Heart left ventricle (tissue), 16 donors: ENCODE results near the gene WFDC9. TPM values are rescaled to one million over a fixed set of nuclear protein-coding genes. Genes with fewer than 3 reads are reported as not detected.
"Not testable (repeated sequence)": the region's sequence is repeated elsewhere in the genome, so short reads cannot be mapped to it uniquely, and the experiment has no call there.

Source experiments
- ATAC-seq, 4 donors: fragments of 200-7000 bp; cut with Tn5 transposase; one replicate each; pipeline ENCODE4 v1.9.1; 2020 to 2022; ENCODE audit warnings: moderate library complexity in 4 of 4, mild to moderate bottlenecking in 3 of 4, moderate number of reproducible peaks in 1 of 4
- DNase-seq, 5 donors: peaks; one replicate each; pipeline ENCODE4 v3.0.0-alpha.2; 2020
- H3K27ac ChIP-seq, 12 donors: fragments of 200-600 bp; sonication (generic) in 4 of 12; one replicate each; pipeline versions ENCODE4 v1.5.0 to v1.8.0; 2016 to 2022; ENCODE audit warnings: mild to moderate bottlenecking in 2 of 12
- H3K27me3 ChIP-seq, 9 donors: fragments of 200-600 bp; sonication (generic) in 2 of 9; one replicate each; pipeline versions ENCODE4 v1.5.1 to v1.8.0; 2016 to 2022; ENCODE audit warnings: mild to moderate bottlenecking in 3 of 9
- H3K36me3 ChIP-seq, 9 donors: fragments of 200-600 bp; sonication (generic) in 2 of 9; one replicate each; pipeline versions ENCODE4 v1.5.0 to v1.8.0; 2018 to 2022; ENCODE audit warnings: mild to moderate bottlenecking in 2 of 9
- H3K4me1 ChIP-seq, 12 donors: fragments of 200-600 bp; sonication (generic) in 4 of 12; one replicate each; pipeline versions ENCODE4 v1.5.0 to v1.8.0; 2016 to 2022; ENCODE audit warnings: mild to moderate bottlenecking in 3 of 12
- H3K4me3 ChIP-seq, 12 donors: fragments of 200-600 bp; sonication (generic) in 4 of 12; one replicate each; pipeline versions ENCODE4 v1.5.0 to v1.8.0; 2017 to 2022; ENCODE audit warnings: mild to moderate bottlenecking in 9 of 12, moderate library complexity in 4 of 12
- H3K9me3 ChIP-seq, 12 donors: fragments of 200-600 bp; sonication (generic) in 4 of 12; one replicate each; pipeline versions ENCODE4 v1.5.0 to v1.8.0; 2016 to 2022; ENCODE audit warnings: mild to moderate bottlenecking in 1 of 12
- CTCF ChIP-seq, 12 donors: fragments of 200-600 bp; sonication (generic) in 4 of 12; IDR thresholded peaks; one replicate each; pipeline versions ENCODE4 v1.5.0 to v1.8.0; 2018 to 2022; ENCODE audit warnings: antibody characterized with exemption in 12 of 12, mild to moderate bottlenecking in 5 of 12
- POLR2A ChIP-seq, 2 donors: fragments of 450-650 bp; IDR thresholded peaks; one replicate each; pipeline ENCODE4 v1.6.1; 2017; ENCODE audit warnings: antibody characterized with exemption in 2 of 2, mild to moderate bottlenecking in 2 of 2, moderate library complexity in 2 of 2
- WGBS, 4 donors: extraction: QIAGEN DNeasy Blood & Tissue Kit in 2 of 4; methylation state at CpG; one replicate each; pipeline versions ENCODE4 v1.1.5 to v1.1.7; 2013 to 2018; 5-methylcytosine and 5-hydroxymethylcytosine counted together
- intact Hi-C, 10 donors: fragments of 100-400 bp; cut with DNase I; formaldehyde crosslinking; loops; one replicate each; pipeline versions ENCODE4 v1.11.1 to v1.14.2; 2022
- polyA plus RNA-seq, 2 donors: library from polyadenylated mRNA; stranded (reverse); fragments of 200-250 nt; gene quantifications; one replicate each; pipeline ENCODE4 v1.2.3, GENCODE V29; 2013
- total RNA-seq, 9 donors: library from RNA; depleted of rRNA in 2 of 9; stranded (reverse); fragments of >200 nt in 2 of 9; fragmentation: NEBNext Ultra II Directional in 3 of 9; extraction: Animal tissue kit (Norgen Biotek cat#: 25700) in 3 of 9; gene quantifications; one replicate each; pipeline versions ENCODE4 v1.1.0 to v1.2.4, GENCODE V29; 2016 to 2023
- donor health status: ischemic (EF 13 %, LVEDD 7.1; RV severe dilation, severe dysfunction).
- donor health status: healthy with polysubstance abuse.
- donor health status: DM: no; HTN: yes; CAD: no.
- donor health status: DM: no; HTN: no; CAD: no.
- donor health status: ischemic (EF 25% LVEDD 6.9; RV normal size, moderate dysfunction).
- donor health status: ischemic (EF 25% LVEDD 5.7; RV mildly dilated, moderate dysfunction).
- donor health status: healthy.
- donor health status: DM: yes; HTN: yes; CAD: no.
- donor health status: ischemic (EF 35%, LVEDD 5.7; RV mildly dilated, moderate dysfunction).
- donor health status: nonischemic (EF 11% LVEDD 7.7; RV severe dilation, severe dysfunction).
- donor health status: DM: yes; HTN: yes; CAD: no.
- donor health status: PGD.
- donor health status: ischemic (EF 29% LVEDD 5.4; RV normal size, mild dysfunction).
- donor health status: nonischemic (EF 23%, LVEDD 6.1; RV moderate dilation, normal function).

The WFDC9 gene
- total and polyA plus RNA-seq, 11 donors: not detected

GRCh38 chr20:45649312-45649863 is 18.3 kb upstream of the WFDC9 start:
- no peak overlapping the region for H3K4me3 ChIP-seq
- no peaks in the 10 kb centered on the region for H3K9me3 ChIP-seq
- intact Hi-C loops: no loop called here
- H3K27ac ChIP-seq: no peak overlapping the region
- peaks cover 0 to 7% (median 0%) of the 10 kb centered on the region in 9 donors for H3K27me3 ChIP-seq
- ATAC-seq (no peak), DNase-seq (no peak)
- H3K4me1 ChIP-seq: no peaks in the 10 kb centered on the region
- 70 to 79% (median 76%) methylated on average over 6 of the region's 6 CpGs for WGBS, 4 donors
- TF ChIP-seq CTCF (IDR thresholded peaks at IDR 0.05) (no peak), POLR2A (IDR thresholded peaks at IDR 0.05) (no peak)
- H3K36me3 ChIP-seq: no peaks in the 10 kb centered on the region

GRCh38 chr20:45647441-45648050 is 16.5 kb upstream of the WFDC9 start:
- Histone ChIP-seq H3K27ac (no peak overlapping the region), H3K27me3 (peaks cover 0 to 7% (median 0%) of the 10 kb centered on the region in 9 donors), H3K9me3 (no peaks in the 10 kb centered on the region), H3K4me1 (no peaks in the 10 kb centered on the region), H3K36me3 (no peaks in the 10 kb centered on the region), H3K4me3 (no peak overlapping the region)
- WGBS, 4 donors: 43 to 80% (median 55%) methylated on average over 1 of the region's 1 CpG
- DNase-seq (no peak), ATAC-seq (no peak)
- intact Hi-C loops: no loop called here
- TF ChIP-seq POLR2A (IDR thresholded peaks at IDR 0.05): no peak
- TF ChIP-seq CTCF (IDR thresholded peaks at IDR 0.05): no peak

GRCh38 chr20:45646875-45647274 is 15.8 kb upstream of the WFDC9 start:
- H3K4me1 ChIP-seq: no peaks in the 10 kb centered on the region
- ATAC-seq: no peak
- H3K36me3 ChIP-seq: no peaks in the 10 kb centered on the region
- H3K4me3 ChIP-seq: no peak overlapping the region
- intact Hi-C loops: no loop called here
- peaks cover 0 to 2% (median 0%) of the 10 kb centered on the region in 9 donors for H3K27me3 ChIP-seq
- TF ChIP-seq POLR2A (IDR thresholded peaks at IDR 0.05): no peak
- no peak for TF ChIP-seq CTCF (IDR thresholded peaks at IDR 0.05)
- H3K27ac ChIP-seq: no peak overlapping the region
- no peak for DNase-seq
- no peaks in the 10 kb centered on the region for H3K9me3 ChIP-seq
- WGBS, 4 donors: 75 to 84% (median 77%) methylated on average over 3 of the region's 3 CpGs

DNA sequence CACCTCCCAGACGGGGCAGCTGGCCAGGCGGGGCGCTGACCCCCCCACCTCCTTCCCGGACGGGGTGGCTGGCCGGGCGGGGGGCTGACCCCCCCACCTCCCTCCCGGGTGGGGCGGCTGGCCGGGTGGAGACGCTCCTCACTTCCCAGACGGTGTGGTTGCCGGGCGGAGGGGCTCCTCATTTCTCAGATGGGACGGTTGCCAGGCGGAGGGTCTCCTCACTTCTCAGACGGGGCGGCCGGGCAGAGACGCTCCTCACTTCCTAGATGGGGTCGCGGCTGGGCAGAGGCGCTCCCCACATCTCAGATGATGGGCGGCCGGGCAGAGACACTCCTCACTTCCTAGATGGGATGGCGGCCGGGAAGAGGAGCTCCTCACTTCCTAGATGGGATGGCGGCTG is 14.8 kb upstream of the WFDC9 start:
- DNase-seq: not testable (repeated sequence)

DNA sequence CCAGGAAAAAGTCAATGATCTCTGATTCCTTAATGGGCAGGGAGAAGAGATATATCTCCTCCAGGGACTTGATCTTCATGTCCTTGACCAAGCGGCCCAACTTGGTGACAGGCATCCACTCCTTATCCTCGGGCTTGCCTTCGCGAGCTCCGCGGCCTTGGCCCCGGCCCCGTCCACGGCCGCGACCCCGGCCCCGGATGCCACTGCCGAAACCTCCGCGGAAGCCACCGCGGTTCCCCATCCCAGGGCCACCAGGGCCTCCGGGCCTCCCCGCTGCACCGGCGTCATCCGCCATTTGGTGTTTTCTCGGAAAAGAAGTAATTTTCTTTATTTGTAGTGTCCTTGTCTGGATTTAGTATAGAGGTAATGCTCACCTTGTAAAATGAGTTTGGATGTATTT is 10.0 kb upstream of the WFDC9 start:
- WGBS, 4 donors: 94 to 98% (median 96%) methylated on average over 24 of the region's 24 CpGs
- H3K27ac ChIP-seq, DNase-seq, H3K9me3 ChIP-seq, H3K4me3 ChIP-seq, H3K4me1 ChIP-seq, H3K36me3 ChIP-seq, ATAC-seq, H3K27me3 ChIP-seq, intact Hi-C loops: not testable (repeated sequence)

More for the DNA sequence above, 14.8 kb upstream of the WFDC9 start:
- H3K4me1 ChIP-seq, H3K27me3 ChIP-seq, H3K4me3 ChIP-seq, H3K36me3 ChIP-seq, H3K9me3 ChIP-seq, intact Hi-C loops, ATAC-seq, H3K27ac ChIP-seq: not testable (repeated sequence)
- WGBS, 4 donors: 89 to 98% (median 94%) methylated on average over 15 to 28 of the region's 28 CpGs; no CpG with 5 or more reads in 1 of the 4 donors
